ENCODE data around the gene TMTC1.
A peak's percentile ranks its signal among the peaks of the same experiment; 100 is the strongest.

The TMTC1 gene

GRCh38 chr12:29728030-29728429 lies 55.7 kb downstream of the TMTC1 start:
- Histone ChIP-seq H3K4me3 (ENCODE audit: insufficient read depth in 1 of 2, low read depth in 1 of 2, low read length in 2 of 2) (no peak overlapping the region), H2AK5ac (ENCODE audit: low read length, severe bottlenecking) (peak overlapping the region; percentile 68), H3K4ac (ENCODE audit: low read depth in 1 of 2, low read length in 2 of 2) (peak overlapping the region in 1 of 2 experiments; percentile 53), H3K27me3 (ENCODE audit: control insufficient read depth in 1 of 2, insufficient read depth in 1 of 2, low read length in 2 of 2) (no peaks in the 10 kb centered on the region), H4K91ac (ENCODE audit: low read length) (no peak overlapping the region), H3K14ac (ENCODE audit: low read length in 2 of 2) (peak overlapping the region in 1 of 2 experiments; percentile 7), H3K9me3 (ENCODE audit: control insufficient read depth, low read length) (no peaks in the 10 kb centered on the region), H2BK12ac (ENCODE audit: low read length in 2 of 2) (peak overlapping the region in 1 of 2 experiments; percentile 87), H2AFZ (ENCODE audit: low read depth, low read length) (no peak overlapping the region), H3K4me2 (ENCODE audit: low read length, poor library complexity, severe bottlenecking) (no peak overlapping the region), H3K23ac (ENCODE audit: low read length in 2 of 2) (no peak overlapping the region), H3K4me1 (ENCODE audit: control insufficient read depth, insufficient read depth, low read depth, low read length) (peaks cover 5% of the 10 kb centered on the region), H2BK120ac (ENCODE audit: low read depth, low read length) (no peak overlapping the region), H3K79me1 (replicated peaks; ENCODE audit: low read length, poor library complexity, severe bottlenecking) (no peaks in the 10 kb centered on the region), H2BK15ac (ENCODE audit: low read depth, poor library complexity, severe bottlenecking) (no peak overlapping the region), H3K18ac (ENCODE audit: low read depth in 1 of 2, low read length in 2 of 2) (peak overlapping the region in 1 of 2 experiments; percentile 83), H4K8ac (ENCODE audit: low read length) (no peak overlapping the region), H3K36me3 (ENCODE audit: control insufficient read depth in 1 of 2, insufficient read depth in 2 of 2, low read depth in 1 of 2, low read length in 2 of 2) (peaks cover 0 to 26% of the 10 kb centered on the region in 2 experiments), H3K27ac (ENCODE audit: low read length, poor library complexity, severe bottlenecking) (no peak overlapping the region), H2BK5ac (ENCODE audit: low read depth, low read length, poor library complexity, severe bottlenecking) (no peak overlapping the region), H3K9ac (ENCODE audit: low read length) (no peak overlapping the region)
- DNase-seq = no peak
- 93% methylated on average over 7 of the region's 7 CpGs for WGBS

- Histone ChIP-seq H3K9ac (ENCODE audit: low read length) (no peak overlapping the region), H3K18ac (ENCODE audit: low read depth in 1 of 2, low read length in 2 of 2) (no peak overlapping the region), H2AFZ (ENCODE audit: low read depth, low read length) (no peak overlapping the region), H3K27ac (ENCODE audit: low read length, poor library complexity, severe bottlenecking) (no peak overlapping the region), H3K4me1 (ENCODE audit: control insufficient read depth, insufficient read depth, low read depth, low read length) (peaks cover 5% of the 10 kb centered on the region), H3K36me3 (ENCODE audit: control insufficient read depth in 1 of 2, insufficient read depth in 2 of 2, low read depth in 1 of 2, low read length in 2 of 2) (peaks cover 0 to 17% of the 10 kb centered on the region in 2 experiments), H2BK120ac (ENCODE audit: low read depth, low read length) (no peak overlapping the region), H3K4me2 (ENCODE audit: low read length, poor library complexity, severe bottlenecking) (no peak overlapping the region), H4K8ac (ENCODE audit: low read length) (no peak overlapping the region), H4K91ac (ENCODE audit: low read length) (no peak overlapping the region), H3K14ac (ENCODE audit: low read length in 2 of 2) (no peak overlapping the region), H3K27me3 (ENCODE audit: control insufficient read depth in 1 of 2, insufficient read depth in 1 of 2, low read length in 2 of 2) (no peaks in the 10 kb centered on the region), H2BK15ac (ENCODE audit: low read depth, poor library complexity, severe bottlenecking) (no peak overlapping the region), H2BK5ac (ENCODE audit: low read depth, low read length, poor library complexity, severe bottlenecking) (no peak overlapping the region), H2BK12ac (ENCODE audit: low read length in 2 of 2) (no peak overlapping the region), H2AK5ac (ENCODE audit: low read length, severe bottlenecking) (no peak overlapping the region), H3K9me3 (ENCODE audit: control insufficient read depth, low read length) (no peaks in the 10 kb centered on the region), H3K23ac (ENCODE audit: low read length in 2 of 2) (no peak overlapping the region), H3K4me3 (ENCODE audit: insufficient read depth in 1 of 2, low read depth in 1 of 2, low read length in 2 of 2) (no peak overlapping the region), H3K4ac (ENCODE audit: low read depth in 1 of 2, low read length in 2 of 2) (no peak overlapping the region), H3K79me1 (replicated peaks; ENCODE audit: low read length, poor library complexity, severe bottlenecking) (no peaks in the 10 kb centered on the region)
- no CpG with 5 or more reads among the region's 2 CpGs for WGBS
- no peak for DNase-seq
Observed at GRCh38 chr12:29726741-29727348, 56.9 kb downstream of the TMTC1 start.

GRCh38 chr12:29726321-29726692 lies 57.4 kb downstream of the TMTC1 start:
- Histone ChIP-seq H2BK5ac (ENCODE audit: low read depth, low read length, poor library complexity, severe bottlenecking) (no peak overlapping the region), H4K91ac (ENCODE audit: low read length) (no peak overlapping the region), H2AK5ac (ENCODE audit: low read length, severe bottlenecking) (no peak overlapping the region), H3K4ac (ENCODE audit: low read depth in 1 of 2, low read length in 2 of 2) (no peak overlapping the region), H3K4me3 (ENCODE audit: insufficient read depth in 1 of 2, low read depth in 1 of 2, low read length in 2 of 2) (no peak overlapping the region), H2AFZ (ENCODE audit: low read depth, low read length) (no peak overlapping the region), H3K14ac (ENCODE audit: low read length in 2 of 2) (no peak overlapping the region), H2BK120ac (ENCODE audit: low read depth, low read length) (no peak overlapping the region), H3K9ac (ENCODE audit: low read length) (no peak overlapping the region), H3K23ac (ENCODE audit: low read length in 2 of 2) (no peak overlapping the region), H3K9me3 (ENCODE audit: control insufficient read depth, low read length) (no peaks in the 10 kb centered on the region), H3K18ac (ENCODE audit: low read depth in 1 of 2, low read length in 2 of 2) (no peak overlapping the region), H3K4me1 (ENCODE audit: control insufficient read depth, insufficient read depth, low read depth, low read length) (peaks cover 5% of the 10 kb centered on the region), H3K79me1 (replicated peaks; ENCODE audit: low read length, poor library complexity, severe bottlenecking) (no peaks in the 10 kb centered on the region), H2BK12ac (ENCODE audit: low read length in 2 of 2) (no peak overlapping the region), H4K8ac (ENCODE audit: low read length) (no peak overlapping the region), H3K4me2 (ENCODE audit: low read length, poor library complexity, severe bottlenecking) (no peak overlapping the region), H3K36me3 (ENCODE audit: control insufficient read depth in 1 of 2, insufficient read depth in 2 of 2, low read depth in 1 of 2, low read length in 2 of 2) (peaks cover 0 to 17% of the 10 kb centered on the region in 2 experiments), H3K27me3 (ENCODE audit: control insufficient read depth in 1 of 2, insufficient read depth in 1 of 2, low read length in 2 of 2) (no peaks in the 10 kb centered on the region), H3K27ac (ENCODE audit: low read length, poor library complexity, severe bottlenecking) (no peak overlapping the region), H2BK15ac (ENCODE audit: low read depth, poor library complexity, severe bottlenecking) (no peak overlapping the region)
- peak; percentile 50 for DNase-seq
- WGBS = 69% methylated on average over 3 of the region's 3 CpGs

DNA sequence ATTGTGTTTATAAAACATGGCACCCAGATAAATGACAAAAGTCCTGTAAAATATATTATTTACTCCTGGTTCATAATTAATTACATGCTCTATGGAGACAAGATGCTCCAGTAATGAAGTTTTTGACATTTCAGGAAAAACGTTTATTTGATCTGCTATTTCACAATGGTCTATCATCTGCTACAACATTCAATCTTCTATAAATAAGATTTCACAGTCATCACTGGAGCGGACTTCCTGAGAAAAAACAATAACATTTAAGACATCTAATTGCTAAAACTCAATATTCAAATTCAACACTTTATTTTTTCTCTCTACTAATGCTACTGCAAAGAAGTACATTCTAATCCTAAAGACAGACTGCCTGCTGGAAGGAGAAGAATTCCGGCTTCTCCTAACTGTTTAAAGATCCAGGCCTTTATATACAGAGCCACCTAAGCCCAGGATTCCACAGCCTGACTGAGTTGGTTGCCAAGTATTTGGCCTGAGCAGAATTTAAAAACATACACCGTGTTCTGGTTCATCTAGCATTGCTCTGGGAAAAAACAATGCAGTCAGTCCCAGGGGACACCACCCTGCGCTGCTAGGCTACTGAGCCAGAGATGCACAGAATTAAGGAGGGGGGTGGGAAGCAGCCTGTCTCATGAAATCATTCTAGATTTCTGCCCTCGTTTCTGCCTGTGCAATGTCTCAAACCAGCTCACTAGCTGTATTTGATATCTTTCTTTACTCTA lies 58.0 kb downstream of the TMTC1 start:
- peak overlapping the region; percentile 35 for H3K27ac ChIP-seq (ENCODE audit: low read length, poor library complexity, severe bottlenecking)
- H3K23ac ChIP-seq (ENCODE audit: low read length in 2 of 2) = no peak overlapping the region
- no peak overlapping the region for H3K4ac ChIP-seq (ENCODE audit: low read depth in 1 of 2, low read length in 2 of 2)
- H4K91ac ChIP-seq (ENCODE audit: low read length) = no peak overlapping the region
- DNase-seq = peak; percentile 66
- H2BK120ac ChIP-seq (ENCODE audit: low read depth, low read length) = no peak overlapping the region
- H3K27me3 ChIP-seq (ENCODE audit: control insufficient read depth in 1 of 2, insufficient read depth in 1 of 2, low read length in 2 of 2) = no peaks in the 10 kb centered on the region
- H3K36me3 ChIP-seq (ENCODE audit: control insufficient read depth in 1 of 2, insufficient read depth in 2 of 2, low read depth in 1 of 2, low read length in 2 of 2) = peaks cover 0 to 17% of the 10 kb centered on the region in 2 experiments
- H2BK15ac ChIP-seq (ENCODE audit: low read depth, poor library complexity, severe bottlenecking) = no peak overlapping the region
- no peaks in the 10 kb centered on the region for H3K9me3 ChIP-seq (ENCODE audit: control insufficient read depth, low read length)
- no peak overlapping the region for H2AK5ac ChIP-seq (ENCODE audit: low read length, severe bottlenecking)
- no peak overlapping the region for H2BK5ac ChIP-seq (ENCODE audit: low read depth, low read length, poor library complexity, severe bottlenecking)
- H3K4me1 ChIP-seq (ENCODE audit: control insufficient read depth, insufficient read depth, low read depth, low read length) = peaks cover 5% of the 10 kb centered on the region
- peak overlapping the region; percentile 2 for H3K4me2 ChIP-seq (ENCODE audit: low read length, poor library complexity, severe bottlenecking)
- H2BK12ac ChIP-seq (ENCODE audit: low read length in 2 of 2) = no peak overlapping the region
- no peak overlapping the region for H3K4me3 ChIP-seq (ENCODE audit: insufficient read depth in 1 of 2, low read depth in 1 of 2, low read length in 2 of 2)
- H2AFZ ChIP-seq (ENCODE audit: low read depth, low read length) = no peak overlapping the region
- WGBS = 60% methylated on average over 5 of the region's 6 CpGs
- peak overlapping the region in 1 of 2 experiments; percentile 43 for H3K18ac ChIP-seq (ENCODE audit: low read depth in 1 of 2, low read length in 2 of 2)
- no peak overlapping the region for H4K8ac ChIP-seq (ENCODE audit: low read length)
- H3K79me1 ChIP-seq (replicated peaks; ENCODE audit: low read length, poor library complexity, severe bottlenecking) = no peaks in the 10 kb centered on the region
- no peak overlapping the region for H3K9ac ChIP-seq (ENCODE audit: low read length)
- no peak overlapping the region for H3K14ac ChIP-seq (ENCODE audit: low read length in 2 of 2)

Data from mesenchymal stem cell (in vitro differentiated cells and primary cell).